Effector memory CD8-positive, alpha-beta T cell (primary cell): ENCODE measurements around the gene XKR8.

Experiments used
- ATAC-seq: fragments of 150-1000 bp; cut with Tn5 transposase; replicated peaks from 2 replicates; pipeline ENCODE4 v1.10.0; 2021; ENCODE audit warnings: mild to moderate bottlenecking, moderate library complexity
- DNase-seq, 3 experiments: peaks; one replicate each; pipeline ENCODE4 v3.0.0; 2021
- H3K27ac Mint-ChIP-seq, 2 donors: one replicate each; pipeline ENCODE4 v1.8.0; 2022; ENCODE audit warnings: mild to moderate bottlenecking in 2 of 2, mixed read lengths in 2 of 2, moderate library complexity in 2 of 2
- H3K27me3 Mint-ChIP-seq, 2 donors: one replicate each; pipeline ENCODE4 v1.8.0; 2022; ENCODE audit warnings: mixed read lengths in 2 of 2
- H3K36me3 Mint-ChIP-seq: one replicate; pipeline ENCODE4 v1.8.0; 2022; ENCODE audit warnings: mild to moderate bottlenecking, moderate library complexity, mixed read lengths; ENCODE audit not compliant: insufficient read depth
- H3K4me1 Mint-ChIP-seq, 2 donors: one replicate each; pipeline ENCODE4 v1.8.0; 2022; ENCODE audit warnings: low read depth in 2 of 2, mixed read lengths in 2 of 2
- H3K4me3 Mint-ChIP-seq, 2 donors: one replicate each; pipeline ENCODE4 v1.8.0; 2022; ENCODE audit warnings: mild to moderate bottlenecking in 2 of 2, mixed read lengths in 2 of 2, moderate library complexity in 2 of 2
- H3K9me3 Mint-ChIP-seq, 2 donors: one replicate each; pipeline ENCODE4 v1.8.0; 2022; ENCODE audit warnings: mixed read lengths in 2 of 2

XKR8 gene

DNA sequence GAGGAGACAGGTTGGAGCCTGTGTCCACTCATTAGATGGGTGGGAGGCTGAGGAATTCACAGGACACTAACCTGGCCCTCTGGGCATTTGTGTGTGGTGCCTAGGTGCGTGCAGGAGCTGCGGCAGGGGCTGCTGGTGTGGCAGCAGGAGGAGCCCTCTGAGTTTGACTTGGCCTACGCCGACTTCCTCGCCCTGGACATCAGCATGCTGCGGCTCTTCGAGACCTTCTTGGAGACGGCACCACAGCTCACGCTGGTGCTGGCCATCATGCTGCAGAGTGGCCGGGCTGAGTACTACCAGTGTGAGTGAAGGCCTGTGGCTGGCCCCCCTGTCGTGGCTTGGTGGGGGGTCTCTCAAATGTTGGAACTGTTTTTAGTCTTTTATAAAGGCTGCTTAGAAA is 3.6 kb downstream of the XKR8 start:
- peaks cover 22% of the 10 kb centered on the region in 2 donors for H3K4me1 Mint-ChIP-seq
- no peak overlapping the region for H3K27ac Mint-ChIP-seq
- no peak overlapping the region for H3K4me3 Mint-ChIP-seq
- ATAC-seq (no peak), DNase-seq (no peak)
- no peaks in the 10 kb centered on the region for H3K9me3 Mint-ChIP-seq
- peaks cover 36% of the 10 kb centered on the region for H3K36me3 Mint-ChIP-seq
- no peaks in the 10 kb centered on the region for H3K27me3 Mint-ChIP-seq

- Mint-ChIP-seq H3K36me3 (peaks cover 34% of the 10 kb centered on the region), H3K27ac (peak overlapping the region in 1 of 2 donors; percentile 90)
Observed at GRCh38 chr1:27966402-27967105, 6.8 kb downstream of the XKR8 start.

GRCh38 chr1:27967106-27967883 is 7.5 kb downstream of the XKR8 start:
- ATAC-seq: no peak
- Mint-ChIP-seq H3K36me3 (peaks cover 34% of the 10 kb centered on the region), H3K27ac (peak overlapping the region; percentile 62 to 90), H3K4me1 (peaks cover 8 to 14% of the 10 kb centered on the region in 2 donors), H3K9me3 (no peaks in the 10 kb centered on the region), H3K4me3 (no peak overlapping the region), H3K27me3 (no peaks in the 10 kb centered on the region)
- DNase-seq: no peak

More at GRCh38 chr1:27966402-27967105, 6.8 kb downstream of the XKR8 start:
- no peaks in the 10 kb centered on the region for H3K27me3 Mint-ChIP-seq
- H3K4me1 Mint-ChIP-seq: peaks cover 12 to 22% of the 10 kb centered on the region in 2 donors
- ATAC-seq (no peak), DNase-seq (no peak)
- H3K4me3 Mint-ChIP-seq: no peak overlapping the region
- H3K9me3 Mint-ChIP-seq: no peaks in the 10 kb centered on the region

DNA sequence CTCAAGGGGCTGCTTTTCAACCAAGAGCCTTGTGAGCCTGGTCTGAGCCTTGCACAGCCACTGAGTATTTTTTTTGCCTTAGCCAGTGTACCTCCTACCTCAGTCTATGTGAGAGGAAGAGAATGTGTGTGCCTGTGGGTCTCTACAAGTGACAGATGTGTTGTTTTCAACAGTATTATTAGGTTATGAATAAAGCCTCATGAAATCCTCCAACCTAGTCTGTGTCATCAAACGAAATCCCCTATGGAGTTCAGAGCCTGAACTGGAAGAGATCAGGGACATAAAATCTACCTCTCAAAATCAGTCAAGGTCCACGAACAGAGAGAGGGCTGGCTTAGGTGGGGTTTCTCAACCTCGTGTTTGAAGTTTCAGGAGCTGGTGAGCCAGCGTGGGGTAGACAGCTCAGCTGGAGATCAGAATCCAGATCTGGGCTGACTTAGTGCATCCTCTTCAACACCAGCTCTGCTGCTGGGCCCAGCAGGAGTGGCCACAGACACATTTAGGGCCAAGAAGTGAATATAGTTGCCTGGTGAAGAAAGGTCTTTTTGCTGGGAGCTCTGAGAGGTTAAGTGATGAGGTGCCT is 8.2 kb downstream of the XKR8 start:
- H3K4me3 Mint-ChIP-seq: no peak overlapping the region
- H3K27me3 Mint-ChIP-seq: no peaks in the 10 kb centered on the region
- peaks cover 37% of the 10 kb centered on the region for H3K36me3 Mint-ChIP-seq
- DNase-seq: no peak
- ATAC-seq: no peak
- no peaks in the 10 kb centered on the region for H3K9me3 Mint-ChIP-seq
- H3K27ac Mint-ChIP-seq: peak overlapping the region in 1 of 2 donors; percentile 62
- H3K4me1 Mint-ChIP-seq: peaks cover 8 to 11% of the 10 kb centered on the region in 2 donors

GRCh38 chr1:27968692-27969091 is 8.9 kb downstream of the XKR8 start:
- H3K9me3 Mint-ChIP-seq: no peaks in the 10 kb centered on the region
- H3K27ac Mint-ChIP-seq: peak overlapping the region; percentile 62 to 76
- H3K36me3 Mint-ChIP-seq: peaks cover 36% of the 10 kb centered on the region
- DNase-seq (no peak), ATAC-seq (no peak)
- no peak overlapping the region for H3K4me3 Mint-ChIP-seq
- H3K27me3 Mint-ChIP-seq: no peaks in the 10 kb centered on the region
- H3K4me1 Mint-ChIP-seq: peaks cover 6 to 11% of the 10 kb centered on the region in 2 donors

- ATAC-seq (no peak), DNase-seq (no peak)
- H3K27ac Mint-ChIP-seq: peak overlapping the region in 1 of 2 donors; percentile 76
- no peaks in the 10 kb centered on the region for H3K27me3 Mint-ChIP-seq
- peaks cover 18% of the 10 kb centered on the region for H3K36me3 Mint-ChIP-seq
- H3K4me1 Mint-ChIP-seq: peaks cover 4 to 7% of the 10 kb centered on the region in 2 donors
- no peaks in the 10 kb centered on the region for H3K9me3 Mint-ChIP-seq
- no peak overlapping the region for H3K4me3 Mint-ChIP-seq
Observed at GRCh38 chr1:27970401-27970800, 10.6 kb downstream of the XKR8 start.

- Mint-ChIP-seq H3K4me1 (peaks cover 4 to 7% of the 10 kb centered on the region in 2 donors), H3K36me3 (peaks cover 16% of the 10 kb centered on the region), H3K27me3 (no peaks in the 10 kb centered on the region), H3K9me3 (no peaks in the 10 kb centered on the region), H3K27ac (peak overlapping the region in 1 of 2 donors; percentile 32), H3K4me3 (no peak overlapping the region)
- DNase-seq (no peak), ATAC-seq (no peak)
Observed at GRCh38 chr1:27971674-27972073, 11.9 kb downstream of the XKR8 start.

DNA sequence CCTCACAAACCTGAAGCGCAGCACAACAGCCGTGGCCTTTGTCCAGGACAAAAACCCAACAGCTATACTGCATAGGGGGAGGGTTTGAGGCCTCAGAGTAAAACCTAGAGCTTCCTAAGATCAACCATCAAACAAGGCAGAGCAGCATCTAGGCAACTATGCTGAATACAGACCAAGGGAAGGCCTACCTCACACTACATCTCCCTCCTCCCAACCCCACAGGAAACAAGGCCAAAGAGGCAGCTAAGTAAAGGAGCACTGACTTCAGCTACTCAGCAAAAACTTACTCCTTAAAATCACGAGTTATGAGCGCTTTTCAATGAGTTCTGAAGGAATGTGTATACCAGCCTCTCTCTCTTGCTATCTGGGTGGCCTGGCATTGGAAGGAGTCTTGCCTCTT is 12.4 kb downstream of the XKR8 start:
- ATAC-seq (no peak), DNase-seq (no peak)
- H3K9me3 Mint-ChIP-seq: no peaks in the 10 kb centered on the region
- peaks cover 17% of the 10 kb centered on the region for H3K36me3 Mint-ChIP-seq
- no peaks in the 10 kb centered on the region for H3K27me3 Mint-ChIP-seq
- no peak overlapping the region for H3K4me3 Mint-ChIP-seq
- peaks cover 4 to 7% of the 10 kb centered on the region in 2 donors for H3K4me1 Mint-ChIP-seq
- peak overlapping the region in 1 of 2 donors; percentile 78 for H3K27ac Mint-ChIP-seq

DNA sequence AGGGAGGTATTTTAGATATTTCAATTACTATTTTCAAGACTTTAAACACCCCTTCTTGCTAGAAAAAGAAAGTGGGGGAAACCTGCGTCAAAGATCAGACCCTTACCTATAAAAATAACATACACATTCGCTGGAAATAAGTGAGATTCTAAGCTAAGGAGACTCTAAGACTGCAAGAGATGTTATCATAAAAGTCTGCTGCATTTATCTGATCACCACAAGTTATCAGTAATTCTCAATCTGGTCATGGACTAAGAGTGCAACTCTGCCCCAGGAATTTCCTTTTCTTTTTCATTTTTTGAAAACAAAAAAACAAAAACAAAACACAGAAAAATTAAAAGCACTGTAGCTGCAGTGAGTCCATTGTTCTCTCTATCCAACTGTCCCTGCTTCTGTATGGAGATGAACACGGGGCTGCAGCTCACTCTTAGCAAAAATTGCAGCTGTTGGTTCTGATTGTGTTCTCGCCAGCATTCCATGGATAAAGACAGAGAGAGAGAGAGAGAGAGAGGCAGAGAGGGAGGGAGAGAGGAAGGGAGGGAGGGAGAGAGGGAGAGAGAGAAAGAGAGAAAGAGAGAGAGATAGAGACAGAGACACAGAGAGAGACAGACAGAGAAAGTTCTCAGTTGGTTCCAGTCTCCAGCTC is 14.1 kb downstream of the XKR8 start:
- ATAC-seq (no peak), DNase-seq (no peak)
- Mint-ChIP-seq H3K27ac (peak overlapping the region; percentile 73 to 78), H3K36me3 (peaks cover 12% of the 10 kb centered on the region), H3K27me3 (no peaks in the 10 kb centered on the region), H3K9me3 (no peaks in the 10 kb centered on the region), H3K4me3 (no peak overlapping the region), H3K4me1 (peaks cover 0 to 7% of the 10 kb centered on the region in 2 donors)

- Mint-ChIP-seq H3K4me3 (no peak overlapping the region), H3K4me1 (peaks cover 0 to 5% of the 10 kb centered on the region in 2 donors), H3K36me3 (peaks cover 12% of the 10 kb centered on the region), H3K27me3 (no peaks in the 10 kb centered on the region), H3K27ac (peak overlapping the region; percentile 73 to 78), H3K9me3 (no peaks in the 10 kb centered on the region)
- no peak for DNase-seq
- no peak for ATAC-seq
Observed at GRCh38 chr1:27974417-27974781, 14.6 kb downstream of the XKR8 start.

DNA sequence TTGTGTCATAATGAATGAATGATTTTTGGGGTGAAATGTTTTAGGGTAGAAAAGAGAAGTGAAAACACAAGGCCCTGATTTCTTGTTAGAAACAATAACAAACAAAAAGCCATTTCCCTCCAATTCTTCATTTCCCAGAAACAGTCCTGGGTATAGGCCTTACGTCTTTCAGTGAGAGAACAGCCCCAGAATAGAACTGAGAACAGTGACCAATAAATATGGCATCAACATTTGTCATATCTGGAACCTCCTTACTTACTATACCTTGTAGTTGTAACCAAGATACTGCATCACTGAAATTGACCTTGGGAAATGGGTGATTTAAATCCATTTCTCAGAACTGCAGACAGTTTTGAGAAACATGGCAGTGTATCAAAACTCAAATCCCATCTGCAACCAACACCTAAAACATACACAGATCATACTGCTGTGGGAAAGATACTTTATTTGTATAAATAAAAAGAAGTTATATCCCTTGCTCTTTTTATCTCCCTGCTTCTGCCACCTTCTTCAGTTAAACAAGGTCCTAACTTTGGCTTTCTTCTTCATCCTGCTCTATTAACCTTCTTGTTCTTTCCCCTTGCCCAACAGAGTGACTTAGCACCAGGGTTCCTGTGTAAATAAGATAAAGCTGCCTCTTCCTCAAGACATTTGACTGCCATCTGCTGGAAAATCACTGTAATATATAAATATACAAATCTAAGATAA is 19.5 kb downstream of the XKR8 start:
- no peaks in the 10 kb centered on the region for H3K9me3 Mint-ChIP-seq
- H3K27ac Mint-ChIP-seq: no peak overlapping the region

DNA sequence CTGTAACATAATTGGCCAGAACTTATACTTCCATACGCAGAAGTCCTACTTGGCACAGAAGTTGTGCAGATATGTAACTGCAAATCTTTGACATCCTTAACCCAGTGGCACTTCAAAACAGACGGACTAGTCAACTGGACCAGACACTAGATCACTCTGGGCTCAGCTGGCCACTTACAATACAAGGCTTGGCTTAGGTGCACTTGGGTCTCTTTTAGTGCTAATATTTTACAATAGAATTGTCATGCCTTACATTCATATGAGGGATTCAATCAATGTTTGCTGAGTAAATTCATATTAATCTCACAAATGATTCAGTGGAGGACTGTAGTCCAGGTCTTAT is 20.1 kb downstream of the XKR8 start:
- H3K36me3 Mint-ChIP-seq: peaks cover 15% of the 10 kb centered on the region
- no peak for ATAC-seq
- no peak for DNase-seq
- no peaks in the 10 kb centered on the region for H3K27me3 Mint-ChIP-seq
- H3K4me1 Mint-ChIP-seq: no peaks in the 10 kb centered on the region
- no peaks in the 10 kb centered on the region for H3K9me3 Mint-ChIP-seq
- no peak overlapping the region for H3K27ac Mint-ChIP-seq
- H3K4me3 Mint-ChIP-seq: no peak overlapping the region

More for the DNA sequence above, 19.5 kb downstream of the XKR8 start:
- ATAC-seq (peak; percentile 50), DNase-seq (peak in 2 of 3 experiments; percentile 13 to 14)
- Mint-ChIP-seq H3K36me3 (peaks cover 10% of the 10 kb centered on the region), H3K4me3 (no peak overlapping the region), H3K27me3 (no peaks in the 10 kb centered on the region), H3K4me1 (no peaks in the 10 kb centered on the region)
